ENCODE results near the gene ALDH3A2. TPM values are rescaled to one million over a fixed set of nuclear protein-coding genes. Genes with fewer than 3 reads are reported as not detected.

ALDH3A2 gene
- total RNA-seq, 1 experiment from 2014 or later: 97.3 TPM

GRCh38 chr17:19631905-19632304 is 16.6 kb upstream of the ALDH3A2 start:
- H3K27me3 ChIP-seq (replicated peaks; ENCODE audit: insufficient read depth, low read depth, low read length, poor library complexity): no peaks in the 10 kb centered on the region
- no peak overlapping the region for H3K4me3 ChIP-seq (ENCODE audit: low read depth, low read length, poor library complexity, severe bottlenecking)
- intact Hi-C loops (cut with micrococcal nuclease; ENCODE audit: unreplicated experiment): no loop called here
- no peaks in the 10 kb centered on the region for H3K36me3 ChIP-seq (ENCODE audit: insufficient read depth, low read length, poor library complexity, severe bottlenecking)
- DNase-seq (ENCODE audit: low spot score): no peak
- no peaks in the 10 kb centered on the region for H3K9me3 ChIP-seq (ENCODE audit: low read depth, low read length, poor library complexity, severe bottlenecking)
- H3K27ac ChIP-seq (ENCODE audit: low read depth, low read length, poor library complexity, severe bottlenecking): no peak overlapping the region
- TF ChIP-seq EZH2 (IDR thresholded peaks at IDR 0.05; ENCODE audit: borderline replicate concordance, low read depth, low read length, poor library complexity, severe bottlenecking) (no peak), CTCF (conservative IDR thresholded peaks at IDR 0.05; ENCODE audit: low read depth, low read length) (no peak)
- ChIA-PET POLR2A (ENCODE audit: low non-redundant PET) (no interaction called here), CTCF (no interaction called here)
- BruUV-seq (replicated peaks): no TSS peak
- H3K4me1 ChIP-seq (ENCODE audit: insufficient read depth, low read length, poor library complexity, severe bottlenecking): no peaks in the 10 kb centered on the region

DNA sequence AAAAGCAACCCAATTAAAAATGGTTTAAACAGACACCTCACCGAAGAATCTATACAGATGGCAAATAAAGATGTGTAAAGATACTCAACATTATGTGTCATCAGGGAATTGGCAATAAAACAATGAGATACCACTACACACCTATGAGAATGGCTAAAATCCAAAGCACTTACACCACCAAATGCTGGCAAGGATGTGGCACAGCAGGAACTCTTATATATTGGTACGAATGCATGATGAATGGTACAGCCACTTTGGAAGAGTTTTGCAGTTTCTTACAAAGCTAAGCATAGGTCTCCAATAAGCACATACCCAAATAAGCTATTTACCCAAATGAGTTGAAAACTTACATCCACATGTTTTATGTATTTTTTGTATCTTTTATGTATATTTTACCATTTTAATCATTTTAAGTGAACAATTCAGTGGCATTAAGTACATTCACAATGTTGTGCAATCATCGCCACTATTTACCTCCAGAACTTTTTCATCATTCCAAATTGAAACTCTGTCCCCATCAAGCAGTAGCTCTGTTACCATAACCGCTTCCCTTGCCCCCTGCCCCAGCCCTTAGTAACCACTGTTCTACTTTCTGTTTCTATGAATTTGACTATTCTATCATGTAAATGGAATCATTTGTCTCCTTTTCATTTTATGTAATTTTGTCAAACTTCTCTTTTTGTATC is 6.7 kb upstream of the ALDH3A2 start:
- H3K36me3 ChIP-seq (ENCODE audit: insufficient read depth, low read length, poor library complexity, severe bottlenecking): no peaks in the 10 kb centered on the region
- H3K27ac ChIP-seq (ENCODE audit: low read depth, low read length, poor library complexity, severe bottlenecking): no peak overlapping the region
- TF ChIP-seq CTCF (conservative IDR thresholded peaks at IDR 0.05; ENCODE audit: low read depth, low read length) (no peak), EZH2 (IDR thresholded peaks at IDR 0.05; ENCODE audit: borderline replicate concordance, low read depth, low read length, poor library complexity, severe bottlenecking) (no peak)
- peak; percentile 6 for DNase-seq (ENCODE audit: low spot score)
- no TSS peak for BruUV-seq (replicated peaks)
- ChIA-PET CTCF (interaction anchor here (0.7 kb wide), 1 partner anchor 8 kb away, joined by 3 read pairs; no protein-coding TSS in a partner anchor), POLR2A (ENCODE audit: low non-redundant PET) (no interaction called here)
- intact Hi-C loops (cut with micrococcal nuclease; ENCODE audit: unreplicated experiment): no loop called here
- H3K9me3 ChIP-seq (ENCODE audit: low read depth, low read length, poor library complexity, severe bottlenecking): no peaks in the 10 kb centered on the region
- no peaks in the 10 kb centered on the region for H3K27me3 ChIP-seq (replicated peaks; ENCODE audit: insufficient read depth, low read depth, low read length, poor library complexity)
- H3K4me1 ChIP-seq (ENCODE audit: insufficient read depth, low read length, poor library complexity, severe bottlenecking): no peaks in the 10 kb centered on the region
- no peak overlapping the region for H3K4me3 ChIP-seq (ENCODE audit: low read depth, low read length, poor library complexity, severe bottlenecking)

GRCh38 chr17:19642373-19642893 is 6.1 kb upstream of the ALDH3A2 start:
- no TSS peak for BruUV-seq (replicated peaks)
- no peak overlapping the region for H3K4me3 ChIP-seq (ENCODE audit: low read depth, low read length, poor library complexity, severe bottlenecking)
- ChIA-PET POLR2A (ENCODE audit: low non-redundant PET) (no interaction called here), CTCF (interaction anchor here (0.7 kb wide), 1 partner anchor 8 kb away, joined by 3 read pairs; no protein-coding TSS in a partner anchor)
- H3K27ac ChIP-seq (ENCODE audit: low read depth, low read length, poor library complexity, severe bottlenecking): no peak overlapping the region
- intact Hi-C loops (cut with micrococcal nuclease; ENCODE audit: unreplicated experiment): no loop called here
- no peaks in the 10 kb centered on the region for H3K9me3 ChIP-seq (ENCODE audit: low read depth, low read length, poor library complexity, severe bottlenecking)
- no peak for TF ChIP-seq CTCF (conservative IDR thresholded peaks at IDR 0.05; ENCODE audit: low read depth, low read length)
- TF ChIP-seq EZH2 (IDR thresholded peaks at IDR 0.05; ENCODE audit: borderline replicate concordance, low read depth, low read length, poor library complexity, severe bottlenecking): no peak
- no peaks in the 10 kb centered on the region for H3K27me3 ChIP-seq (replicated peaks; ENCODE audit: insufficient read depth, low read depth, low read length, poor library complexity)
- H3K36me3 ChIP-seq (ENCODE audit: insufficient read depth, low read length, poor library complexity, severe bottlenecking): no peaks in the 10 kb centered on the region
- DNase-seq (ENCODE audit: low spot score): no peak
- peaks cover 5% of the 10 kb centered on the region for H3K4me1 ChIP-seq (ENCODE audit: insufficient read depth, low read length, poor library complexity, severe bottlenecking)
